ENCODE results near the gene PREP.

Gene PREP

DNA sequence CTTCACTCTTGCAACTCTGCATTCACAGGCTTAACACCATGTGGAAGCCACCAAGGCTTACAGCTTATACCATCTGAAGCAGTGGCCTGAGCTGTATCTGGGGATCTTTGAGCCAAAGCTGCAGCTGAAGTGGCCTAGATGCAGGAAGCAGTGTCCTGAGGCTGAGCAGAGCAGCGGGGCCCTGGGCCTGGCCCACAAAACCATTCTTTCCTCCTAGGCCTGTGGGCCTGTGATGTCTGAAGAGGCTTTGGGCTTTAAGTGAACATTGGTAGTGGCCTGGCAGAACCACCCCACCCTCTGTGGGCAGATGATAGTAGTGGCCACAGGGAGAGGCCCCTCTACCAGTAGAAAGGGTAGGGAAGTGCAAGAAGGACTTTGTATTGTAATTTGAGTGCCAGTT is 6.9 kb upstream of the PREP start:
- TF ChIP-seq, protein P1, sequence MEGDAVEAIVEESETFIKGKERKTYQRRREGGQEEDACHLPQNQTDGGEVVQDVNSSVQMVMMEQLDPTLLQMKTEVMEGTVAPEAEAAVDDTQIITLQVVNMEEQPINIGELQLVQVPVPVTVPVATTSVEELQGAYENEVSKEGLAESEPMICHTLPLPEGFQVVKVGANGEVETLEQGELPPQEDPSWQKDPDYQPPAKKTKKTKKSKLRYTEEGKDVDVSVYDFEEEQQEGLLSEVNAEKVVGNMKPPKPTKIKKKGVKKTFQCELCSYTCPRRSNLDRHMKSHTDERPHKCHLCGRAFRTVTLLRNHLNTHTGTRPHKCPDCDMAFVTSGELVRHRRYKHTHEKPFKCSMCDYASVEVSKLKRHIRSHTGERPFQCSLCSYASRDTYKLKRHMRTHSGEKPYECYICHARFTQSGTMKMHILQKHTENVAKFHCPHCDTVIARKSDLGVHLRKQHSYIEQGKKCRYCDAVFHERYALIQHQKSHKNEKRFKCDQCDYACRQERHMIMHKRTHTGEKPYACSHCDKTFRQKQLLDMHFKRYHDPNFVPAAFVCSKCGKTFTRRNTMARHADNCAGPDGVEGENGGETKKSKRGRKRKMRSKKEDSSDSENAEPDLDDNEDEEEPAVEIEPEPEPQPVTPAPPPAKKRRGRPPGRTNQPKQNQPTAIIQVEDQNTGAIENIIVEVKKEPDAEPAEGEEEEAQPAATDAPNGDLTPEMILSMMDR (IDR thresholded peaks at IDR 0.05; ENCODE audit: low read depth, low read length), result no peak
- DNase-seq (ENCODE audit: extremely low read depth, low read depth), result no peak

DNA sequence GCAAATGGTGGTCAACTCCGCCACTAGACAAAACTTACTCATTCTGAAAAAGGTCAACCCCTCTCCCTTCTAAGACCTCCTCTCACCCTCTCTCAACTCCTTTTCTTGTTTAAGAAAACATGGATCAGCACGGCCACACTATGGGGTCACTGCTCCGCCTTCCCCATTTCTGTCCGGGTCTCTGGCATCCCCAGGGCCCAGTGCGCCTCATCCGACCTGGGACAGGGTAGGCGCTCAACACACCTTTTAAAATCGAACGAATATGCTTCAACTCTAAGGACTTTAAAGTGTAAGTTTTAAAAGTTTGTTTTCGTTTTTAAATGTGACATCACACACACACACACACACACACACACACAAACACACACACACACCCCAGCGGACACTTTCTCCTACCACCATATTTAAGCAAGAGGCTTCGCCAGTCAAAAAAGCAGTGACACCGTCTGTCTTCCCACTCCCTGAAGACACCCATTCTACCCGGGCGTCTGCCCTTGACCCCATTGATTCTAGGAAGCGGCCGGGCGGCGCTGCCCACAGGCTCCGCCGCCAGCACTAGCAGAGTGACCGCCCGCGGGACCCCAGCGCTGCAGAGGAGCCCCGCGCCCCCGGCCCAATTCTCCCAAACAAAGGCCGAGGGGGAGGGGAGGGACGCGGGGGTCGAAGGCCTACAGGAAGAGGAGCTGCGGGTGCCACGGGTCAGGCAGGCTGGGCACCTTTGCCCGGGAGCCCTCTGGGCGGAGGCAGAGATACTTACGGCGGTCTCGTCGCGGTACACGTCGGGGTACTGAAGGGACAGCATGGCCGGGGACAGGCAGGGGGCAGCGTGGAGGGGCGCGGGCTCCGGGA is 568 bp downstream of the PREP start:
- DNase-seq (ENCODE audit: extremely low read depth, low read depth), result no peak
- TF ChIP-seq, protein P1 (IDR thresholded peaks at IDR 0.05; ENCODE audit: low read depth, low read length), result no peak; the same call in 1 of the 2 replicates

DNA sequence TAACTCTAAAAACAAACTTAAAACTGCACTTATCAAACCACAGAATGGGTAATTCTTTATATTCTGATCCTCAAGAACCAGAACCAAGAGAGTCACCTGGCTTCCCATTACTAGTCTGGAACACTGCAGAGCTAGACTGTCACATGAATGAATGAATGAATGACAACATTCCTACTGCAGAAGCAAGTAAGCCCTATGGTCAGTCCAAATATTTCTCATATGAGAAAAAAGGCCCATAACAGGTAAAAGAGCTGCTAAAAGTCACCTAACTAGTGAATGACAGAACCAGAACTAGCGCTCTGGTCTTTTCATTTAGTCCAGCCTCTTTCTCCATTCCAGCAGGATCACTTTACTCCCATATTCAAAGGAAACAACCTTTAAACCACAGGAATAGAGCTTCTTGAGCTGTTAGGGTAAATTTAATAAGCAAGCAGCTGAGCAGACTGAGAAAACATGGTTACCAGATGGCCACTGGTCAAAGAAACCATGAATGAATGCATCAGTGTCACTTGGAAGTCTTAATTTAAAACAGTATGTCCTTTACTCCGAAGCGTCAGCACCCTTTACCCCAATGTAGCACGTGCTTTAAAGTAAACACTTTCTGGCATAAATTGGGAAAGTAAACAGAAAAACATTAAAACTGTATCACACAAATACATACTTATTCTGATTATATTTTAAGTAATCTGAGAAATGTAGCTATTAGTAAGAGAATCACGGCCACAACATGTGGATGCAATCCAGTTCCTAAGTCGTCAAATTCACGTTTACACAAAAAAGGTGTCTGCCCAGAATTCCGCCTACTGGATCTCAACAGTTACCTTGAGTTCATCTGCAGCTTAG is 1.4 kb downstream of the PREP start:
- TF ChIP-seq, protein P1 (IDR thresholded peaks at IDR 0.05; ENCODE audit: low read depth, low read length), result no peak
- DNase-seq (ENCODE audit: extremely low read depth, low read depth), result peak; percentile 32

DNA sequence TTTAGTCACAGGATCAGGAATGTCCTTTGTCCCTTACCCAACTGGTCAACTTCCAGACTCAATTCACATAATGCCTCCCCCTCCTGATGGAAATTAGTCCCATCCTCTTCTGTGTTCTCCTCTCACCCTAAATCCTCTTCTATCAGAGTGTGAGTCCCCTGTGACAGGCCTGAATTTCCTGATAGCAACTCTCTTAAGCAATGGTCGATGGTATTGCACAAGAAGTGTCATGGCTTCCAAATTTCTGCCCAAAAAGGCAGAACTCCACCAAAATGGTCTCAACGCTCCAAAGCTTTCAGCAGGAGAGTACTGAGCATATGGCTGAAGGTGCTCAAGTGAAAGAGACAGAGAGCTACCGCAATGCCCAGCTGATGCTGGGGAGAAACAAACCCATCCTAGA is 2.4 kb downstream of the PREP start:
- DNase-seq (ENCODE audit: extremely low read depth, low read depth), result no peak
- TF ChIP-seq, protein P1 (IDR thresholded peaks at IDR 0.05; ENCODE audit: low read depth, low read length), result no peak

DNA sequence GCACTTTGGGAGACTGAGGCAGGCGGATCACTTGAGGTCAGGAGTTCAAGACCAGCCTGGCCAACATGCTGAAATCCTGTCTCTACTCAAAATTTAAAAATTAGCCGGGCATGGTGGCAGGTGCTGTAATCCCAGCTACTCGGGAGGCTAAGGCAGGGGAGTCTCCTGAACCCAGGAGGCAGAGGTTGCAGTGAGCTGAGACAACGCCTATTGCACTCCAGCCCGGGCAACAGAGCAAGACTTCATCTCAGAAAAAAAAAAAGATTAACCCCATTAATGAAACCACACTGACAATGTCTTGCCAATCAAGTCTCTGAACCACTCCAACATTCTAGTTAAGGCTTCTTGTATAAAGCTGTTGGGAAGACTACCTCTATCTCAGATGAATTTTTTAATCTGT is 4.0 kb downstream of the PREP start:
- DNase-seq (ENCODE audit: extremely low read depth, low read depth), result no peak
- TF ChIP-seq, protein P1 (IDR thresholded peaks at IDR 0.05; ENCODE audit: low read depth, low read length), result no peak

DNA sequence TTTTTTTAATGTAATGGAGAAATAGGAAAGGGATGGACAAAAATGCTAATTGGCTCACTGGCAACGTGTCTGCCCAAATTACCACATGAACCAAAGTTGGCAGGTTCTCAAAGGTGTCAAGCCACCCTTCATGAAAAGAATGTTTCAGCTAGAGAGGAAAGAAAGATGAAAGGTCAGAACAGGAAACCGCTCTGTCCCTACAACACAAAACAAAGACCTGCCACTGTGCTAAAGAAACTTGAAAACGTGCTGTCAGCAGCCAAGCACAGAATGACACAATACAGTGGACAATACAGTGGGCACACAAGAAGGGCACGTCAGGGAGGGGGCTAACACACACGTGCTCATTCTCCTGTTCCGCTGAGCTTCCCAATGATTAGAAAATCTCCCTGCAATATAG is 4.9 kb downstream of the PREP start:
- TF ChIP-seq, protein P1 (IDR thresholded peaks at IDR 0.05; ENCODE audit: low read depth, low read length), result no peak
- no peak for DNase-seq (ENCODE audit: extremely low read depth, low read depth)

DNA sequence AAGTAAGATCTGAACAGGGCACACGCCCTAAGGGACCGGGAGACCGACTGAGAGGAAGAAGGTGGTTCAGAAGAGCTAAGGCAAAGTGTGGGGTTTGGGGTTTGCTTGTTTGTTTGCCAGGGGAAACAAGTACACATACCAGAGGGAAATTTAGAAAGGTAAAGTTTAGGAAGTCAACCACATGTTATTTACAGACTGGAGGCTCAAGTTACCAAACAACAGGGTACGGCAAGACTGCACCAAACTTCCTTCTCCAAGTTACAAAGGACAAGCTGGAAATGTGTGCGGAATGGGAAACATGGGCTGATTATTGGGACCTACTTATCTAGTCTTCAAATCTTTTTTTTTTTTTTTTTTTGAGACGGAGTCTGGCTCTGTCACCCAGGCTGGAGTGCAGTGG is 11.2 kb downstream of the PREP start:
- TF ChIP-seq, protein P1 (IDR thresholded peaks at IDR 0.05; ENCODE audit: low read depth, low read length), result no peak
- DNase-seq (ENCODE audit: extremely low read depth, low read depth), result no peak
